Measurements from ENCODE around the gene C11orf91. TPM values are rescaled to one million over a fixed set of nuclear protein-coding genes. Genes with fewer than 3 reads are reported as not detected.

The C11orf91 gene
- total RNA-seq, 1 experiment from 2014 or later = 2.9 TPM

DNA sequence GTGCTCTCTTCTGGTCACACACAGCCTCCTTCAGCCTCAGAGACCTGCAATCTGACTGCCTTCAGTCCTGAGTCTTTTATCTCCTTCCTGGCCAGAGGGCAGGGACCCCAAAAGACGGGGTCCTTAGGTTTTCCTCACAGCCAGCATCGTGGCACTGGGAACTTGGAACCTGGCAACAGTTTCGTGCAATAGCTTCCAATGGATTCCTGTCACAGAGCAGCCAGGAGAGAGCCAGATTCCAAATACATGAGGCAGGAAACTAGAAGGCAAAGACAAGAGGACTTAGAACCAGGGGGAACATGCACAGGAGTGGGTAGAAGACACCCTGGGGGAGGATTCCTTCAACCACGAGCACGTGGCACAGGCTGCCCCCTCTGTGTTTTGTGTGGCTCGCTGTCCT, 48.6 kb downstream of the C11orf91 start:
- ChIA-PET CTCF (no interaction called here), POLR2A (no interaction called here)
- H3K4me1 Mint-ChIP-seq (ENCODE audit: insufficient read depth, unreplicated experiment) = peaks cover 5% of the 10 kb centered on the region
- TF ChIP-seq, protein P1, sequence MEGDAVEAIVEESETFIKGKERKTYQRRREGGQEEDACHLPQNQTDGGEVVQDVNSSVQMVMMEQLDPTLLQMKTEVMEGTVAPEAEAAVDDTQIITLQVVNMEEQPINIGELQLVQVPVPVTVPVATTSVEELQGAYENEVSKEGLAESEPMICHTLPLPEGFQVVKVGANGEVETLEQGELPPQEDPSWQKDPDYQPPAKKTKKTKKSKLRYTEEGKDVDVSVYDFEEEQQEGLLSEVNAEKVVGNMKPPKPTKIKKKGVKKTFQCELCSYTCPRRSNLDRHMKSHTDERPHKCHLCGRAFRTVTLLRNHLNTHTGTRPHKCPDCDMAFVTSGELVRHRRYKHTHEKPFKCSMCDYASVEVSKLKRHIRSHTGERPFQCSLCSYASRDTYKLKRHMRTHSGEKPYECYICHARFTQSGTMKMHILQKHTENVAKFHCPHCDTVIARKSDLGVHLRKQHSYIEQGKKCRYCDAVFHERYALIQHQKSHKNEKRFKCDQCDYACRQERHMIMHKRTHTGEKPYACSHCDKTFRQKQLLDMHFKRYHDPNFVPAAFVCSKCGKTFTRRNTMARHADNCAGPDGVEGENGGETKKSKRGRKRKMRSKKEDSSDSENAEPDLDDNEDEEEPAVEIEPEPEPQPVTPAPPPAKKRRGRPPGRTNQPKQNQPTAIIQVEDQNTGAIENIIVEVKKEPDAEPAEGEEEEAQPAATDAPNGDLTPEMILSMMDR (IDR thresholded peaks at IDR 0.05; ENCODE audit: unreplicated experiment) = no peak
- intact Hi-C loops (cut with micrococcal nuclease) = no loop called here
- DNase-seq (ENCODE audit: unreplicated experiment) = no peak
- no TSS peak for BruUV-seq (replicated peaks)
- H3K27ac Mint-ChIP-seq (ENCODE audit: low read depth, unreplicated experiment) = no peak overlapping the region
- no peaks in the 10 kb centered on the region for H3K9me3 Mint-ChIP-seq (ENCODE audit: unreplicated experiment)
- H3K4me3 Mint-ChIP-seq (ENCODE audit: unreplicated experiment) = no peak overlapping the region
- no peaks in the 10 kb centered on the region for H3K36me3 Mint-ChIP-seq (ENCODE audit: insufficient read depth, unreplicated experiment)
- no peaks in the 10 kb centered on the region for H3K27me3 Mint-ChIP-seq (ENCODE audit: insufficient read depth, unreplicated experiment)

DNA sequence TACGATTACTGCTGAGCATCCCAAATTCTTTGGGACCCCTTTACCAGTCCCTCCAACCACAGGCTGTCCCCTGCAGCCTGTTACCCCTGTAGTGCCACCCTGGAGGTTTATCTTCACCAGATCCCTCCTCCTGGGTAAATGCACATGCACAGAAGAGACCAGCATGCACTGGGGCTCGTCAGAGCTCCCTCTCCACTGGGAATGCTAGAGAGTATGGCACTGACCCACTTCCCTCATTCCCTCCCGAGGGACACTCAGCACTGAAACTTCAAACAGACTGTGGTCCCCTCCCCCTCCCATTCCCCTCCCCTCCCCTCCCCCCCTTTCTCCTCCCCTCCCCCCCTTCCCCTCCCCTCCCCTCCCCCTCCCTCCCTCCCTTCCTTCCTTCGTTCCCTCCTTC, 49.1 kb downstream of the C11orf91 start:
- H3K27ac Mint-ChIP-seq (ENCODE audit: low read depth, unreplicated experiment) = no peak overlapping the region
- H3K27me3 Mint-ChIP-seq (ENCODE audit: insufficient read depth, unreplicated experiment) = no peaks in the 10 kb centered on the region
- H3K4me1 Mint-ChIP-seq (ENCODE audit: insufficient read depth, unreplicated experiment) = peaks cover 5% of the 10 kb centered on the region
- intact Hi-C loops (cut with micrococcal nuclease) = no loop called here
- no peaks in the 10 kb centered on the region for H3K9me3 Mint-ChIP-seq (ENCODE audit: unreplicated experiment)
- no TSS peak for BruUV-seq (replicated peaks)
- TF ChIP-seq, protein P1 (IDR thresholded peaks at IDR 0.05; ENCODE audit: unreplicated experiment) = no peak
- CTCF ChIA-PET = no interaction called here
- no peak for DNase-seq (ENCODE audit: unreplicated experiment)
- H3K36me3 Mint-ChIP-seq (ENCODE audit: insufficient read depth, unreplicated experiment) = no peaks in the 10 kb centered on the region
- no peak overlapping the region for H3K4me3 Mint-ChIP-seq (ENCODE audit: unreplicated experiment)
- POLR2A ChIA-PET = no interaction called here

DNA sequence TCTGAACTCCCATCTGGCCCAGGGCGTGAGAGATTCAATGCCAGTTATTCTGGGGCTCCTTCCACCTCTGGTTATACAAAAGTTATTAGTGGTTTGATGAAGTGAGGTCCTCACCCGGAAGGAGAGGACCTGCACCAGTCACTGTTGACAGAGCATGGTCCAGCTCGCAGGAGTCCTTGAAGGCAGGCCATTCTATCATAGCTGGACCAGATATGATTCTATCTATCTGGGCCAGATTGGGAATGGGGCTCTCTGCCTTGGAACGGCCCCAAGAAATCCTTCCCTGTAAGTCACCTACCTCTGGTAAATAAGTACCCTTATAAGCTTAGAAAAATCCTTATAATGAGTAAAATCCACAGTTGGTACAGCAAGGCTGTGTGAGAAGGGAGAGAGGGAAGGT, 50.7 kb downstream of the C11orf91 start:
- no peak for DNase-seq (ENCODE audit: unreplicated experiment)
- no peaks in the 10 kb centered on the region for H3K27me3 Mint-ChIP-seq (ENCODE audit: insufficient read depth, unreplicated experiment)
- H3K9me3 Mint-ChIP-seq (ENCODE audit: unreplicated experiment) = no peaks in the 10 kb centered on the region
- no peak overlapping the region for H3K4me3 Mint-ChIP-seq (ENCODE audit: unreplicated experiment)
- no TSS peak for BruUV-seq (replicated peaks)
- no peak overlapping the region for H3K27ac Mint-ChIP-seq (ENCODE audit: low read depth, unreplicated experiment)
- TF ChIP-seq, protein P1 (IDR thresholded peaks at IDR 0.05; ENCODE audit: unreplicated experiment) = no peak
- intact Hi-C loops (cut with micrococcal nuclease) = no loop called here
- no peaks in the 10 kb centered on the region for H3K36me3 Mint-ChIP-seq (ENCODE audit: insufficient read depth, unreplicated experiment)
- ChIA-PET POLR2A (interaction anchor here (1.2 kb wide), 1 partner anchor 16 kb away, joined by 5 read pairs; no protein-coding TSS in a partner anchor), CTCF (interaction anchor here (1.1 kb wide), 1 partner anchor 36 kb away, joined by 4 read pairs; no protein-coding TSS in a partner anchor)
- no peaks in the 10 kb centered on the region for H3K4me1 Mint-ChIP-seq (ENCODE audit: insufficient read depth, unreplicated experiment)

Other genes starting within 250 kb of the C11orf91 start
- gene CD59, start 35.6 kb upstream of the C11orf91 start, total RNA-seq (2022) = 597 and 618 TPM in 2 replicates
- gene FBXO3, start 73.7 kb upstream of the C11orf91 start, total RNA-seq (2022) = 20.1 and 22.7 TPM in 2 replicates
- gene LMO2, start 191.2 kb upstream of the C11orf91 start, total RNA-seq (2022) = 0.66 and 0.89 TPM in 2 replicates

All from MCF 10A (cell line).